ENCODE results near the gene PATJ. TPM values are rescaled to one million over a fixed set of nuclear protein-coding genes. Genes with fewer than 3 reads are reported as not detected.

The PATJ gene
- polyA plus RNA-seq, 1 donor from 2014 or later = 7.8 TPM

GRCh38 chr1:62176597-62177312 is 434.5 kb downstream of the PATJ start:
- H3K9ac ChIP-seq (ENCODE audit: low read length) = no peak overlapping the region
- no peaks in the 10 kb centered on the region for H3K79me2 ChIP-seq (replicated peaks; ENCODE audit: insufficient read depth, low read length)
- no peak overlapping the region for H3K4me2 ChIP-seq (ENCODE audit: low read length)
- H3K27me3 ChIP-seq (ENCODE audit: insufficient read depth, low read depth, low read length) = no peaks in the 10 kb centered on the region
- H3K27ac ChIP-seq (ENCODE audit: low read length) = no peak overlapping the region
- H3F3A ChIP-seq (ENCODE audit: insufficient read depth, low read length, poor library complexity, severe bottlenecking) = no peaks in the 10 kb centered on the region
- no peaks in the 10 kb centered on the region for H3K36me3 ChIP-seq (ENCODE audit: insufficient read depth, low read length)
- no peak overlapping the region for H2AFZ ChIP-seq (ENCODE audit: low read depth, low read length)
- TF ChIP-seq RAD21 (conservative IDR thresholded peaks at IDR 0.05) = no peak
- TF ChIP-seq POLR2AphosphoS5 (IDR thresholded peaks at IDR 0.05) = no peak
- no peak for TF ChIP-seq TAF1 (IDR thresholded peaks at IDR 0.05; ENCODE audit: low read depth)
- no peak for TF ChIP-seq MXI1 (conservative IDR thresholded peaks at IDR 0.05; ENCODE audit: poor library complexity, severe bottlenecking)
- TF ChIP-seq EZH2 (IDR thresholded peaks at IDR 0.05; ENCODE audit: borderline replicate concordance, insufficient read depth, low read length, poor library complexity, severe bottlenecking) = no peak
- no peak for TF ChIP-seq CTCF (IDR thresholded peaks at IDR 0.05; ENCODE audit: poor library complexity, severe bottlenecking)
- TF ChIP-seq REST (IDR thresholded peaks at IDR 0.05; ENCODE audit: borderline replicate concordance) = no peak
- no peak for TF ChIP-seq EP300 (conservative IDR thresholded peaks at IDR 0.05; ENCODE audit: poor library complexity, severe bottlenecking)
- no peak for TF ChIP-seq SMC3 (conservative IDR thresholded peaks at IDR 0.05; ENCODE audit: poor library complexity)
- no peaks in the 10 kb centered on the region for H3K9me3 ChIP-seq (ENCODE audit: low read length)
- H3K9me2 ChIP-seq (ENCODE audit: insufficient read depth, low read length) = no peaks in the 10 kb centered on the region
- no peaks in the 10 kb centered on the region for H4K20me1 ChIP-seq (ENCODE audit: insufficient read depth)
- no peak overlapping the region for H3K4me3 ChIP-seq (ENCODE audit: low read length)

- no peaks in the 10 kb centered on the region for H3K36me3 ChIP-seq (ENCODE audit: insufficient read depth, low read length)
- TF ChIP-seq TAF1 (IDR thresholded peaks at IDR 0.05; ENCODE audit: low read depth) = no peak
- no peak for TF ChIP-seq REST (IDR thresholded peaks at IDR 0.05; ENCODE audit: borderline replicate concordance)
- no peak for TF ChIP-seq MXI1 (conservative IDR thresholded peaks at IDR 0.05; ENCODE audit: poor library complexity, severe bottlenecking)
- no peak for TF ChIP-seq EP300 (conservative IDR thresholded peaks at IDR 0.05; ENCODE audit: poor library complexity, severe bottlenecking)
- no peak for TF ChIP-seq SMC3 (conservative IDR thresholded peaks at IDR 0.05; ENCODE audit: poor library complexity)
- no peak for TF ChIP-seq RAD21 (conservative IDR thresholded peaks at IDR 0.05)
- no peak for TF ChIP-seq POLR2AphosphoS5 (IDR thresholded peaks at IDR 0.05)
- no peak for TF ChIP-seq CTCF (IDR thresholded peaks at IDR 0.05; ENCODE audit: poor library complexity, severe bottlenecking)
- TF ChIP-seq EZH2 (IDR thresholded peaks at IDR 0.05; ENCODE audit: borderline replicate concordance, insufficient read depth, low read length, poor library complexity, severe bottlenecking) = no peak
Measured at GRCh38 chr1:62177621-62178020, 435.3 kb downstream of the PATJ start.

More at GRCh38 chr1:62177621-62178020, 435.3 kb downstream of the PATJ start:
- H3K4me3 ChIP-seq (ENCODE audit: low read length) = no peak overlapping the region
- no peak overlapping the region for H3K4me2 ChIP-seq (ENCODE audit: low read length)
- no peaks in the 10 kb centered on the region for H3K9me3 ChIP-seq (ENCODE audit: low read length)
- H3K27ac ChIP-seq (ENCODE audit: low read length) = no peak overlapping the region
- H3F3A ChIP-seq (ENCODE audit: insufficient read depth, low read length, poor library complexity, severe bottlenecking) = no peaks in the 10 kb centered on the region
- no peaks in the 10 kb centered on the region for H3K79me2 ChIP-seq (replicated peaks; ENCODE audit: insufficient read depth, low read length)
- H2AFZ ChIP-seq (ENCODE audit: low read depth, low read length) = no peak overlapping the region
- no peaks in the 10 kb centered on the region for H3K27me3 ChIP-seq (ENCODE audit: insufficient read depth, low read depth, low read length)
- H3K9ac ChIP-seq (ENCODE audit: low read length) = no peak overlapping the region
- H3K9me2 ChIP-seq (ENCODE audit: insufficient read depth, low read length) = no peaks in the 10 kb centered on the region
- H4K20me1 ChIP-seq (ENCODE audit: insufficient read depth) = no peaks in the 10 kb centered on the region

Measured in neural cell (in vitro differentiated cells).